Measurements from ENCODE around the gene HYAL2. TPM values are rescaled to one million over a fixed set of nuclear protein-coding genes. Genes with fewer than 3 reads are reported as not detected.

The HYAL2 gene
- total and polyA plus RNA-seq, 9 of the 15 experiments (the other 6 are each of a cell fraction or from before 2014, with no cell fraction given), result 0.36 to 22.7 (median 11.4) TPM; not detected in 1

DNA sequence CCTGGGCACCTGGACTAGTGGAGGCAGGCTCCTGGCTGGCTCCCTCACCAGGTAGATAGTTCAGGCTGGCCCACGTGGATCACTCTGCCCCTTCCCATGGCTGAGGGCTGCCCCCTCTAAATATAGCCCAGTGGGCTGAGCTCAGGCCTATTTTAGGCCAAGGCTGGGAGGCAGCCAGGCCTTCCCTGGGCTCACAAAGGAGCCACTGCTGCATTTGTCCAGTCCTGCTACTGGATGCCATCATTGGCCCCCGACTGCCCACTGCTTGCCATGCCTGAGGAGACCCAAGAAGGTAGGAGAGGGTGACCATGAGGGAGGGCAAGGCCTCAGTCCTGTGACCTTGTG, 43.7 kb downstream of the HYAL2 start, which contains the start of gene LSMEM2 (continued):
- TF ChIP-seq, protein P1, sequence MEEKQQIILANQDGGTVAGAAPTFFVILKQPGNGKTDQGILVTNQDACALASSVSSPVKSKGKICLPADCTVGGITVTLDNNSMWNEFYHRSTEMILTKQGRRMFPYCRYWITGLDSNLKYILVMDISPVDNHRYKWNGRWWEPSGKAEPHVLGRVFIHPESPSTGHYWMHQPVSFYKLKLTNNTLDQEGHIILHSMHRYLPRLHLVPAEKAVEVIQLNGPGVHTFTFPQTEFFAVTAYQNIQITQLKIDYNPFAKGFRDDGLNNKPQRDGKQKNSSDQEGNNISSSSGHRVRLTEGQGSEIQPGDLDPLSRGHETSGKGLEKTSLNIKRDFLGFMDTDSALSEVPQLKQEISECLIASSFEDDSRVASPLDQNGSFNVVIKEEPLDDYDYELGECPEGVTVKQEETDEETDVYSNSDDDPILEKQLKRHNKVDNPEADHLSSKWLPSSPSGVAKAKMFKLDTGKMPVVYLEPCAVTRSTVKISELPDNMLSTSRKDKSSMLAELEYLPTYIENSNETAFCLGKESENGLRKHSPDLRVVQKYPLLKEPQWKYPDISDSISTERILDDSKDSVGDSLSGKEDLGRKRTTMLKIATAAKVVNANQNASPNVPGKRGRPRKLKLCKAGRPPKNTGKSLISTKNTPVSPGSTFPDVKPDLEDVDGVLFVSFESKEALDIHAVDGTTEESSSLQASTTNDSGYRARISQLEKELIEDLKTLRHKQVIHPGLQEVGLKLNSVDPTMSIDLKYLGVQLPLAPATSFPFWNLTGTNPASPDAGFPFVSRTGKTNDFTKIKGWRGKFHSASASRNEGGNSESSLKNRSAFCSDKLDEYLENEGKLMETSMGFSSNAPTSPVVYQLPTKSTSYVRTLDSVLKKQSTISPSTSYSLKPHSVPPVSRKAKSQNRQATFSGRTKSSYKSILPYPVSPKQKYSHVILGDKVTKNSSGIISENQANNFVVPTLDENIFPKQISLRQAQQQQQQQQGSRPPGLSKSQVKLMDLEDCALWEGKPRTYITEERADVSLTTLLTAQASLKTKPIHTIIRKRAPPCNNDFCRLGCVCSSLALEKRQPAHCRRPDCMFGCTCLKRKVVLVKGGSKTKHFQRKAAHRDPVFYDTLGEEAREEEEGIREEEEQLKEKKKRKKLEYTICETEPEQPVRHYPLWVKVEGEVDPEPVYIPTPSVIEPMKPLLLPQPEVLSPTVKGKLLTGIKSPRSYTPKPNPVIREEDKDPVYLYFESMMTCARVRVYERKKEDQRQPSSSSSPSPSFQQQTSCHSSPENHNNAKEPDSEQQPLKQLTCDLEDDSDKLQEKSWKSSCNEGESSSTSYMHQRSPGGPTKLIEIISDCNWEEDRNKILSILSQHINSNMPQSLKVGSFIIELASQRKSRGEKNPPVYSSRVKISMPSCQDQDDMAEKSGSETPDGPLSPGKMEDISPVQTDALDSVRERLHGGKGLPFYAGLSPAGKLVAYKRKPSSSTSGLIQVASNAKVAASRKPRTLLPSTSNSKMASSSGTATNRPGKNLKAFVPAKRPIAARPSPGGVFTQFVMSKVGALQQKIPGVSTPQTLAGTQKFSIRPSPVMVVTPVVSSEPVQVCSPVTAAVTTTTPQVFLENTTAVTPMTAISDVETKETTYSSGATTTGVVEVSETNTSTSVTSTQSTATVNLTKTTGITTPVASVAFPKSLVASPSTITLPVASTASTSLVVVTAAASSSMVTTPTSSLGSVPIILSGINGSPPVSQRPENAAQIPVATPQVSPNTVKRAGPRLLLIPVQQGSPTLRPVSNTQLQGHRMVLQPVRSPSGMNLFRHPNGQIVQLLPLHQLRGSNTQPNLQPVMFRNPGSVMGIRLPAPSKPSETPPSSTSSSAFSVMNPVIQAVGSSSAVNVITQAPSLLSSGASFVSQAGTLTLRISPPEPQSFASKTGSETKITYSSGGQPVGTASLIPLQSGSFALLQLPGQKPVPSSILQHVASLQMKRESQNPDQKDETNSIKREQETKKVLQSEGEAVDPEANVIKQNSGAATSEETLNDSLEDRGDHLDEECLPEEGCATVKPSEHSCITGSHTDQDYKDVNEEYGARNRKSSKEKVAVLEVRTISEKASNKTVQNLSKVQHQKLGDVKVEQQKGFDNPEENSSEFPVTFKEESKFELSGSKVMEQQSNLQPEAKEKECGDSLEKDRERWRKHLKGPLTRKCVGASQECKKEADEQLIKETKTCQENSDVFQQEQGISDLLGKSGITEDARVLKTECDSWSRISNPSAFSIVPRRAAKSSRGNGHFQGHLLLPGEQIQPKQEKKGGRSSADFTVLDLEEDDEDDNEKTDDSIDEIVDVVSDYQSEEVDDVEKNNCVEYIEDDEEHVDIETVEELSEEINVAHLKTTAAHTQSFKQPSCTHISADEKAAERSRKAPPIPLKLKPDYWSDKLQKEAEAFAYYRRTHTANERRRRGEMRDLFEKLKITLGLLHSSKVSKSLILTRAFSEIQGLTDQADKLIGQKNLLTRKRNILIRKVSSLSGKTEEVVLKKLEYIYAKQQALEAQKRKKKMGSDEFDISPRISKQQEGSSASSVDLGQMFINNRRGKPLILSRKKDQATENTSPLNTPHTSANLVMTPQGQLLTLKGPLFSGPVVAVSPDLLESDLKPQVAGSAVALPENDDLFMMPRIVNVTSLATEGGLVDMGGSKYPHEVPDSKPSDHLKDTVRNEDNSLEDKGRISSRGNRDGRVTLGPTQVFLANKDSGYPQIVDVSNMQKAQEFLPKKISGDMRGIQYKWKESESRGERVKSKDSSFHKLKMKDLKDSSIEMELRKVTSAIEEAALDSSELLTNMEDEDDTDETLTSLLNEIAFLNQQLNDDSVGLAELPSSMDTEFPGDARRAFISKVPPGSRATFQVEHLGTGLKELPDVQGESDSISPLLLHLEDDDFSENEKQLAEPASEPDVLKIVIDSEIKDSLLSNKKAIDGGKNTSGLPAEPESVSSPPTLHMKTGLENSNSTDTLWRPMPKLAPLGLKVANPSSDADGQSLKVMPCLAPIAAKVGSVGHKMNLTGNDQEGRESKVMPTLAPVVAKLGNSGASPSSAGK (IDR thresholded peaks at IDR 0.05), result no peak
- TF ChIP-seq EZH2 (IDR thresholded peaks at IDR 0.05; ENCODE audit: borderline replicate concordance, low read depth, low read length) (no peak), ETV1 (tag; conservative IDR thresholded peaks at IDR 0.05; ENCODE audit: low read depth) (no peak), XRCC3 (IDR thresholded peaks at IDR 0.05) (no peak), CBX2 (IDR thresholded peaks at IDR 0.05; ENCODE audit: insufficient read depth, low read length, poor library complexity, severe bottlenecking) (no peak), ARID2 (IDR thresholded peaks at IDR 0.05) (no peak), ZNF146 (CRISPR knock-in tag; IDR thresholded peaks at IDR 0.05; ENCODE audit: unreplicated experiment) (no peak), FOSL1 (tag; conservative IDR thresholded peaks at IDR 0.05) (no peak)
- TF ChIP-seq, protein P2, sequence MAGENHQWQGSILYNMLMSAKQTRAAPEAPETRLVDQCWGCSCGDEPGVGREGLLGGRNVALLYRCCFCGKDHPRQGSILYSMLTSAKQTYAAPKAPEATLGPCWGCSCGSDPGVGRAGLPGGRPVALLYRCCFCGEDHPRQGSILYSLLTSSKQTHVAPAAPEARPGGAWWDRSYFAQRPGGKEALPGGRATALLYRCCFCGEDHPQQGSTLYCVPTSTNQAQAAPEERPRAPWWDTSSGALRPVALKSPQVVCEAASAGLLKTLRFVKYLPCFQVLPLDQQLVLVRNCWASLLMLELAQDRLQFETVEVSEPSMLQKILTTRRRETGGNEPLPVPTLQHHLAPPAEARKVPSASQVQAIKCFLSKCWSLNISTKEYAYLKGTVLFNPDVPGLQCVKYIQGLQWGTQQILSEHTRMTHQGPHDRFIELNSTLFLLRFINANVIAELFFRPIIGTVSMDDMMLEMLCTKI (IDR thresholded peaks at IDR 0.05; ENCODE audit: partially characterized antibody), result no peak
- TF ChIP-seq, protein P3, sequence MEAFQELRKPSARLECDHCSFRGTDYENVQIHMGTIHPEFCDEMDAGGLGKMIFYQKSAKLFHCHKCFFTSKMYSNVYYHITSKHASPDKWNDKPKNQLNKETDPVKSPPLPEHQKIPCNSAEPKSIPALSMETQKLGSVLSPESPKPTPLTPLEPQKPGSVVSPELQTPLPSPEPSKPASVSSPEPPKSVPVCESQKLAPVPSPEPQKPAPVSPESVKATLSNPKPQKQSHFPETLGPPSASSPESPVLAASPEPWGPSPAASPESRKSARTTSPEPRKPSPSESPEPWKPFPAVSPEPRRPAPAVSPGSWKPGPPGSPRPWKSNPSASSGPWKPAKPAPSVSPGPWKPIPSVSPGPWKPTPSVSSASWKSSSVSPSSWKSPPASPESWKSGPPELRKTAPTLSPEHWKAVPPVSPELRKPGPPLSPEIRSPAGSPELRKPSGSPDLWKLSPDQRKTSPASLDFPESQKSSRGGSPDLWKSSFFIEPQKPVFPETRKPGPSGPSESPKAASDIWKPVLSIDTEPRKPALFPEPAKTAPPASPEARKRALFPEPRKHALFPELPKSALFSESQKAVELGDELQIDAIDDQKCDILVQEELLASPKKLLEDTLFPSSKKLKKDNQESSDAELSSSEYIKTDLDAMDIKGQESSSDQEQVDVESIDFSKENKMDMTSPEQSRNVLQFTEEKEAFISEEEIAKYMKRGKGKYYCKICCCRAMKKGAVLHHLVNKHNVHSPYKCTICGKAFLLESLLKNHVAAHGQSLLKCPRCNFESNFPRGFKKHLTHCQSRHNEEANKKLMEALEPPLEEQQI (IDR thresholded peaks at IDR 0.05), result no peak
